Trophoblast cell (in vitro differentiated cells and primary cell): Measurements from ENCODE around the gene ZNF302.
A peak's percentile ranks its signal among the peaks of the same experiment; 100 is the strongest.

ENCODE experiments used
- DNase-seq, 2 donors: peaks; one replicate each; pipeline ENCODE4 v3.0.0-alpha.2; 2016
- H2AFZ ChIP-seq: 2 replicates; pipeline ENCODE4 v1.6.1; 2013; ENCODE audit warnings: low read length, moderate library complexity, mild to moderate bottlenecking; ENCODE audit not compliant: insufficient read depth, poor library complexity
- H2AK5ac ChIP-seq: 2 replicates; pipeline ENCODE4 v1.6.1; 2013; ENCODE audit warnings: mild to moderate bottlenecking, low read length
- H2BK120ac ChIP-seq: 2 replicates; pipeline ENCODE4 v1.6.1; 2013; ENCODE audit warnings: low read length, mild to moderate bottlenecking, moderate library complexity; ENCODE audit not compliant: insufficient read depth, poor library complexity
- H2BK12ac ChIP-seq: 2 replicates; pipeline ENCODE4 v1.6.1; 2013; ENCODE audit warnings: mild to moderate bottlenecking, low read length, moderate library complexity
- H2BK5ac ChIP-seq: 2 replicates; pipeline ENCODE4 v1.6.1; 2013; ENCODE audit warnings: low read length, low read depth, moderate library complexity, mild to moderate bottlenecking; ENCODE audit not compliant: poor library complexity
- H3K14ac ChIP-seq: 2 replicates; pipeline ENCODE4 v1.6.1; 2013; ENCODE audit warnings: mild to moderate bottlenecking, low read length
- H3K18ac ChIP-seq: 2 replicates; pipeline ENCODE4 v1.6.1; 2013; ENCODE audit warnings: mild to moderate bottlenecking, low read length
- H3K23ac ChIP-seq: 2 replicates; pipeline ENCODE4 v1.6.1; 2013; ENCODE audit warnings: low read length
- H3K27ac ChIP-seq: 2 replicates; pipeline ENCODE4 v1.5.1; 2013; ENCODE audit warnings: low read depth, mild to moderate bottlenecking, inconsistent platforms, low read length, moderate library complexity
- H3K27me3 ChIP-seq: 2 replicates; pipeline ENCODE4 v1.6.1; 2013; ENCODE audit warnings: inconsistent platforms, mild to moderate bottlenecking, low read length, moderate library complexity; ENCODE audit not compliant: insufficient read depth
- H3K36me3 ChIP-seq, 2 experiments: 1 replicate in 1 of 2; 2 replicates in 1 of 2; pipeline ENCODE4 v1.6.1; 2013; ENCODE audit warnings: low read length in 2 of 2, mild to moderate bottlenecking in 2 of 2, moderate library complexity in 1 of 2; ENCODE audit not compliant: insufficient read depth in 2 of 2, control insufficient read depth in 1 of 2
- H3K4ac ChIP-seq: 2 replicates; pipeline ENCODE4 v1.6.1; 2013; ENCODE audit warnings: low read depth, mild to moderate bottlenecking, low read length, moderate library complexity
- H3K4me1 ChIP-seq, 2 experiments: 1 replicate in 1 of 2; 2 replicates in 1 of 2; pipeline ENCODE4 v1.6.1; 2013; ENCODE audit warnings: low read length in 2 of 2, mild to moderate bottlenecking in 2 of 2, moderate library complexity in 1 of 2; ENCODE audit not compliant: insufficient read depth in 2 of 2, control insufficient read depth in 1 of 2
- H3K4me2 ChIP-seq: 2 replicates; pipeline ENCODE4 v1.6.1; 2013; ENCODE audit warnings: inconsistent platforms, mild to moderate bottlenecking, low read length, moderate library complexity
- H3K4me3 ChIP-seq: 2 replicates; pipeline ENCODE4 v1.5.1; 2013; ENCODE audit warnings: mild to moderate bottlenecking, low read depth, low read length, inconsistent platforms
- H3K79me1 ChIP-seq: one replicate; pipeline ENCODE4 v1.6.1; 2013; ENCODE audit warnings: low read length
- H3K79me2 ChIP-seq: 2 replicates; pipeline ENCODE4 v1.6.1; 2013; ENCODE audit warnings: low read length, mild to moderate bottlenecking; ENCODE audit not compliant: control insufficient read depth, insufficient read depth, poor library complexity
- H3K9ac ChIP-seq: 2 replicates; pipeline ENCODE4 v1.6.1; 2013; ENCODE audit warnings: mild to moderate bottlenecking, low read length
- H3K9me3 ChIP-seq: 2 replicates; pipeline ENCODE4 v1.6.1; 2013; ENCODE audit warnings: low read depth, mild to moderate bottlenecking, control low read depth, inconsistent platforms, low read length; ENCODE audit not compliant: insufficient read depth
- H4K12ac ChIP-seq: 2 replicates; pipeline ENCODE4 v1.6.1; 2013; ENCODE audit warnings: low read depth, mild to moderate bottlenecking, low read length, moderate library complexity
- H4K8ac ChIP-seq: 2 replicates; pipeline ENCODE4 v1.6.1; 2013; ENCODE audit warnings: low read depth, mild to moderate bottlenecking, low read length, moderate library complexity
- H4K91ac ChIP-seq: one replicate; pipeline ENCODE4 v1.6.1; 2013; ENCODE audit warnings: low read depth, mild to moderate bottlenecking, low read length, moderate library complexity
- whole genome bisulfite sequencing: extraction: QIAGEN DNeasy Blood & Tissue Kit; methylation state at CpG from one replicate; pipeline ENCODE4 v1.1.7; 2013; ENCODE audit warnings: missing lambda C conversion rate; ENCODE audit not compliant: insufficient read length, insufficient coverage; ENCODE audit errors: extremely low coverage; 5-methylcytosine and 5-hydroxymethylcytosine counted together

The ZNF302 gene

DNA sequence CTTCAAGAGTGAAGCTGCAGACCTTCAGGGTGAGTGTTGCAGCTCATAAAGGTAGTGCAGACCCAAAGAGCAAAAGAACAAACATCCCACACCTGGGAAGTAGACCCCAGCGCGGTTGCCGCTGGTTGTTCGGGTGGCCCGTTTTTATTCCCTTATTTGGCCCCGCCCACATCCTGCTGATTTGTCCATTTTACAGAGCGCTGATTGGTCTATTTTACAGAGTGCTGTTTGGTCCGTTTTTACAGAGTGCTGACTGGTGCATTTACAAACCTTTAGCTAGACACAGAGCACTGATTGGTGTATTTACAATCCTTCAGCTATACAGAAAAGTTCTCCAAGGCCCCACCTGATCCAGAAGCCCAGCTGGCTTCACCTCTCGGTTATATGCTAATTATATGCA, 1.6 kb upstream of the ZNF302 start:
- WGBS = no CpG with 5 or more reads among the region's 9 CpGs

DNA sequence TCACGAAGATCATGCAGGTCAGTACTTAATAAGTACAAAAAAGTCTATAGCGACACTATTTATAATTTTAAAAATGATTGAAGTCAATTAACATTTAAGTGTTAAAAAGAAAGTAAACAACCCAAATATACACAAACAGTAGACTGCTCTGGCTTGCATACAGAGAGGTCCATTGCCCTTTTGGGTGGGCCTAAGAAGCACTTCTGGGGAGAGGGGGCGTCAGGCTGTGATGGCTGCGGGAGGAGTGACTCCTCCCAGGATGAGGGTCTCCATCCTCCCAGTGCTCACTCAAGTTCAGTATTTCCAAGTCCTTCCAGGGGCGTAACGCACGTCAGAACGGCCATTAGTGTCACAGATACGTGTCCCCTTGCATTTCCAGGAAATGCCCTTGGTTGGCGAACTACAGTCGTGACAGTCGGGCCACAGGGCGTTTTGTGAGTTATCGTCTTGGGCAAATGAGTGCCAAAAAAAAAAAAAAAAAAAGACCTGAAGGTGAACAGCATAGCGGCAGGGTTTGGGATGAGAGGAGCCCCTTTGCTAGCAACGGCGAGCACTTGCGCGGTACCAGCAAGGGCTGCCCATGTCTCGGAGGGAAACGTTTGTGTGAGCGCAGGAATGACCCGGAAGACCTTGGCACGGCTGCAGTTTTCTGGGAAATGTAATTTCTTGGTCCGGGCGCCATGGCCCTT, 637 bp upstream of the ZNF302 start, which contains the start of gene SCGB2B2:
Gene SCGB2B2 (minus strand): TSS at position 463 of the 689 bp plus-strand sequence. CDS start 82,596 bp downstream, outside the sequence.
- H3K14ac ChIP-seq = peak within 1 kb of the TSS; percentile 89
- peak within 1 kb of the TSS; percentile 86 for H4K12ac ChIP-seq
- no peak within 1 kb of the TSS for H3K23ac ChIP-seq
- peak within 1 kb of the TSS; percentile 85 for H3K4me2 ChIP-seq
- peak within 1 kb of the TSS; percentile 90 for H2AFZ ChIP-seq
- no CpG with 5 or more reads among the region's 26 CpGs for WGBS
- peak within 1 kb of the TSS; percentile 95 for H3K4me3 ChIP-seq
- peaks cover 8% of the 10 kb centered on the region for H3K79me2 ChIP-seq
- H3K18ac ChIP-seq = peak within 1 kb of the TSS; percentile 87
- peaks cover 10% of the 10 kb centered on the region for H3K9me3 ChIP-seq
- DNase-seq = no peak
- peak within 1 kb of the TSS; percentile 94 for H3K27ac ChIP-seq
- H3K27me3 ChIP-seq = peaks cover 2% of the 10 kb centered on the region
- H4K91ac ChIP-seq = peak within 1 kb of the TSS; percentile 86
- peak within 1 kb of the TSS; percentile 99 for H3K9ac ChIP-seq
- H3K36me3 ChIP-seq = peaks cover 6 to 14% of the 10 kb centered on the region in 2 experiments
- H2AK5ac ChIP-seq = no peak within 1 kb of the TSS
- peaks cover 3 to 6% of the 10 kb centered on the region in 2 experiments for H3K4me1 ChIP-seq
- H2BK120ac ChIP-seq = peak within 1 kb of the TSS; percentile 62
- peaks cover 9% of the 10 kb centered on the region for H3K79me1 ChIP-seq
- peak within 1 kb of the TSS; percentile 50 for H3K4ac ChIP-seq
- no peak within 1 kb of the TSS for H2BK12ac ChIP-seq
- H4K8ac ChIP-seq = peak within 1 kb of the TSS; percentile 94
- H2BK5ac ChIP-seq = peak within 1 kb of the TSS; percentile 72

More for the DNA sequence above, 1.6 kb upstream of the ZNF302 start:
- H2BK5ac ChIP-seq = no peak overlapping the region
- DNase-seq = no peak
- peaks cover 7% of the 10 kb centered on the region for H3K9me3 ChIP-seq
- H3K23ac ChIP-seq = no peak overlapping the region
- H3K4me1 ChIP-seq = peaks cover 3 to 6% of the 10 kb centered on the region in 2 experiments
- no peak overlapping the region for H3K18ac ChIP-seq
- no peak overlapping the region for H4K12ac ChIP-seq
- H3K79me2 ChIP-seq = peaks cover 8% of the 10 kb centered on the region
- H4K8ac ChIP-seq = peak overlapping the region; percentile 65
- peaks cover 9% of the 10 kb centered on the region for H3K79me1 ChIP-seq
- H3K27ac ChIP-seq = no peak overlapping the region
- H3K36me3 ChIP-seq = peaks cover 2 to 10% of the 10 kb centered on the region in 2 experiments
- H3K14ac ChIP-seq = no peak overlapping the region
- no peak overlapping the region for H2BK12ac ChIP-seq
- H2AK5ac ChIP-seq = no peak overlapping the region
- no peak overlapping the region for H3K4me2 ChIP-seq
- H3K9ac ChIP-seq = no peak overlapping the region
- no peak overlapping the region for H3K4me3 ChIP-seq
- H4K91ac ChIP-seq = no peak overlapping the region
- no peak overlapping the region for H2AFZ ChIP-seq
- H2BK120ac ChIP-seq = no peak overlapping the region
- H3K27me3 ChIP-seq = peaks cover 2% of the 10 kb centered on the region
- no peak overlapping the region for H3K4ac ChIP-seq

DNA sequence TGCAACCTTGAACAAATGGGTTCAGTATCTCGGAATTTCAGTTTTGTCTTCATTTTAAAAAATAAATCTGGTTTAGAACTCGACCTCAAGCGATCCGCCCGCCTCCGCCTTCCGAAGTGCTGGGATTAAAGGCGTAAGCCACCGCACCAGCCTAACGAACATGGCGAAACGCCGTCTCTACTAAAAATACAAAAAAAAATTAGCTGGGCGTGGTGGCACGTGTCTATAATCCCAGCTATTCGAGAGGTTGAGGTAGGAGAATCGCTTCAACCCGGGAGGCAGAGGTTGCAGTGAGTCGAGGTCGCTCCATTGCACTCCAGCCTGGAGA, 571 bp downstream of the ZNF302 start:
- Histone ChIP-seq H4K91ac (peak overlapping the region; percentile 86), H2BK120ac (no peak overlapping the region), H4K8ac (peak overlapping the region; percentile 94), H3K9me3 (peaks cover 10% of the 10 kb centered on the region), H3K27ac (no peak overlapping the region), H3K79me1 (peaks cover 9% of the 10 kb centered on the region), H3K23ac (no peak overlapping the region), H3K79me2 (peaks cover 8% of the 10 kb centered on the region), H3K9ac (peak overlapping the region; percentile 99), H3K4ac (no peak overlapping the region), H3K4me3 (peak overlapping the region; percentile 95), H2BK12ac (no peak overlapping the region), H3K27me3 (peaks cover 2% of the 10 kb centered on the region), H2BK5ac (peak overlapping the region; percentile 71), H3K4me2 (peak overlapping the region; percentile 85), H3K36me3 (peaks cover 8 to 20% of the 10 kb centered on the region in 2 experiments), H2AFZ (peak overlapping the region; percentile 90), H4K12ac (no peak overlapping the region), H3K4me1 (peaks cover 3 to 6% of the 10 kb centered on the region in 2 experiments), H3K18ac (no peak overlapping the region), H2AK5ac (no peak overlapping the region), H3K14ac (peak overlapping the region; percentile 89)
- no CpG with 5 or more reads among the region's 20 CpGs for WGBS
- DNase-seq = no peak

DNA sequence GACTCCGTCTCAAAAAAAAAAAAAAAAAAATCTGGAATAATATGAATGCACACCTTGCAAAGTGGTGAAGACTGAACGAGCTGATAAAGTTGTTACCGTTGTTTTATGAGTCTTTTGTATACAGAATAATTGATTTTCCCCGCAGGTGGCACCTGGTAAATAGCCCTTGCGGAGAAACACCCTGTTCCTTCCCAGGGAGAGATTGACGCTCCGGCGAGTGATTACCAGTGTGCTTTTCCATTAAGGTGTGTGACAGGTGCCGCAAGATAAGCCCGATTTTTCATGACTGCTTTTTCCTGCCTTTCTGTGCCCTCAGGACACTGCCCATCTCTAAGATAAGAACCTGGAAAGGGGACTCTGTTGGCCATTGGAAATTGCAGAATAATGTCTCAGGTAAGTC, 943 bp downstream of the ZNF302 start:
- H3K36me3 ChIP-seq = peaks cover 8 to 20% of the 10 kb centered on the region in 2 experiments

More for the DNA sequence above, 943 bp downstream of the ZNF302 start:
- Histone ChIP-seq H2BK5ac (no peak overlapping the region), H3K9me3 (peaks cover 10% of the 10 kb centered on the region), H3K4me2 (peak overlapping the region; percentile 85), H2AFZ (no peak overlapping the region), H4K8ac (no peak overlapping the region), H3K4me1 (peaks cover 3 to 6% of the 10 kb centered on the region in 2 experiments), H3K79me1 (peaks cover 9% of the 10 kb centered on the region), H3K9ac (no peak overlapping the region), H4K12ac (no peak overlapping the region), H3K18ac (peak overlapping the region; percentile 58), H3K4me3 (no peak overlapping the region), H3K27ac (no peak overlapping the region), H3K27me3 (peaks cover 2% of the 10 kb centered on the region), H2BK120ac (no peak overlapping the region), H3K79me2 (peaks cover 8% of the 10 kb centered on the region), H3K4ac (no peak overlapping the region), H3K14ac (no peak overlapping the region), H2AK5ac (no peak overlapping the region), H4K91ac (no peak overlapping the region), H2BK12ac (no peak overlapping the region), H3K23ac (no peak overlapping the region)
- WGBS = no CpG with 5 or more reads among the region's 10 CpGs
- DNase-seq = no peak
